Liver (tissue), 3 donors: ENCODE results near the gene PDK1.

Source experiments
- ATF3 ChIP-seq: IDR thresholded peaks from 2 replicates; pipeline ENCODE4 v1.6.1; 2016; ENCODE audit warnings: antibody characterized with exemption
- CTCF ChIP-seq: fragments of 150-350 bp; IDR thresholded peaks from 2 replicates; pipeline ENCODE4 v1.5.1; 2017; ENCODE audit warnings: improper control_type of control experiment, low read depth, low read length; ENCODE audit not compliant: missing input control
- HNF4G ChIP-seq: IDR thresholded peaks from 2 replicates; pipeline ENCODE4 v1.6.1; 2016; ENCODE audit warnings: antibody characterized with exemption
- JUND ChIP-seq, 2 donors: IDR thresholded peaks; 2 replicates each; pipeline ENCODE4 v1.6.1; 2016; ENCODE audit warnings: antibody characterized with exemption in 2 of 2
- MAX ChIP-seq: IDR thresholded peaks from 2 replicates; pipeline ENCODE4 v1.6.1; 2016; ENCODE audit warnings: antibody characterized with exemption
- NR2F2 ChIP-seq: IDR thresholded peaks from 2 replicates; pipeline ENCODE4 v1.6.1; 2016; ENCODE audit warnings: antibody characterized with exemption
- RAD21 ChIP-seq, 2 donors: IDR thresholded peaks; 2 replicates each; pipeline ENCODE4 v1.6.1; 2016; ENCODE audit warnings: antibody characterized with exemption in 2 of 2, mild to moderate bottlenecking in 2 of 2
- REST ChIP-seq: IDR thresholded peaks from 2 replicates; pipeline ENCODE4 v1.6.1; 2016; ENCODE audit warnings: antibody characterized with exemption, mild to moderate bottlenecking
- RXRA ChIP-seq, 2 donors: IDR thresholded peaks; 2 replicates each; pipeline ENCODE4 v1.6.1; 2017 to 2018; ENCODE audit warnings: antibody characterized with exemption in 2 of 2, mild to moderate bottlenecking in 1 of 2
- SP1 ChIP-seq: IDR thresholded peaks from 2 replicates; pipeline ENCODE4 v1.6.1; 2018; ENCODE audit warnings: antibody characterized with exemption, mild to moderate bottlenecking
- TAF1 ChIP-seq: conservative IDR thresholded peaks from 2 replicates; pipeline ENCODE4 v1.6.1; 2016; ENCODE audit warnings: antibody characterized with exemption, mild to moderate bottlenecking
- YY1 ChIP-seq: IDR thresholded peaks from 2 replicates; pipeline ENCODE4 v1.6.1; 2016; ENCODE audit warnings: antibody characterized with exemption, mild to moderate bottlenecking
- ZBTB33 ChIP-seq: IDR thresholded peaks from 2 replicates; pipeline ENCODE4 v1.6.1; 2016; ENCODE audit warnings: antibody characterized with exemption
- donor health status: healthy.
- donor health status: healthy.

GRCh38 chr2:172614932-172615331 is 59.0 kb downstream of the PDK1 start:
- TF ChIP-seq CTCF (no peak), ATF3 (no peak), YY1 (no peak), REST (no peak), JUND (IDR thresholded peaks at IDR 0.05) (no peak), RXRA (IDR thresholded peaks at IDR 0.05) (no peak), RAD21 (IDR thresholded peaks at IDR 0.05) (no peak), NR2F2 (no peak), SP1 (no peak), TAF1 (no peak), MAX (no peak), ZBTB33 (no peak), HNF4G (no peak)
